HEK293 (cell line): ENCODE data around the gene NECTIN1.

Source experiments
- CTCF ChIA-PET: fragments of 350-600 bp; formaldehyde crosslinking; extraction: SDS; loops from one replicate; lab custom pipeline; 2021; ENCODE audit warnings: antibody characterized with exemption; lab: Yijun Ruan, JAX
- POLR2A ChIA-PET: fragments of 300-600 bp; formaldehyde crosslinking; extraction: SDS; loops from one replicate; lab custom pipeline; 2020; ENCODE audit warnings: antibody characterized with exemption, inconsistent platforms; lab: Yijun Ruan, JAX
- H3K27ac ChIP-seq: fragments of 200-500 bp; sonication (Bioruptor generic); 2 replicates; pipeline ENCODE4 v1.5.1; 2014; ENCODE audit warnings: low read depth, low read length, control low read depth, inconsistent platforms; ENCODE audit errors: extremely low read depth
- H3K36me3 ChIP-seq, 2 experiments: fragments of 200-500 bp in 1 of 2; sonication (Bioruptor generic) in 1 of 2; 1 replicate in 1 of 2; 2 replicates in 1 of 2; pipeline ENCODE4 v1.5.1; 2014 to 2017; ENCODE audit warnings: inconsistent platforms in 2 of 2, low read length in 2 of 2; ENCODE audit not compliant: control insufficient read depth in 2 of 2, insufficient read depth in 1 of 2
- H3K4me1 ChIP-seq: fragments of 200-500 bp; sonication (Bioruptor generic); 2 replicates; pipeline ENCODE4 v1.5.1; 2014; ENCODE audit warnings: mild to moderate bottlenecking, low read length, inconsistent platforms; ENCODE audit not compliant: control insufficient read depth, insufficient read depth
- H3K4me3 ChIP-seq: 2 replicates; pipeline ENCODE4 v1.5.1; 2011; ENCODE audit warnings: low read depth, mild to moderate bottlenecking, control low read depth, low read length, moderate library complexity
- H3K9me3 ChIP-seq: fragments of 200-500 bp; sonication (Bioruptor generic); 2 replicates; pipeline ENCODE4 v1.5.1; 2014; ENCODE audit warnings: low read depth, low read length, inconsistent platforms; ENCODE audit not compliant: control insufficient read depth, insufficient read depth
- KLF10 ChIP-seq: fragments of 450-650 bp; IDR thresholded peaks from 2 replicates; pipeline ENCODE4 v1.5.1; 2018; ENCODE audit warnings: missing biosample characterization, mild to moderate bottlenecking, missing genetic modification characterization
- PRDM1 ChIP-seq: fragments of 450-650 bp; formaldehyde crosslinking; IDR thresholded peaks from 2 replicates; pipeline ENCODE4; 2016; ENCODE audit warnings: missing biosample characterization, missing genetic modification characterization
- SCRT2 ChIP-seq: fragments of 450-650 bp; formaldehyde crosslinking; IDR thresholded peaks from 2 replicates; pipeline ENCODE4 v1.5.1; 2016; ENCODE audit warnings: missing biosample characterization, missing genetic modification characterization
- SP2 ChIP-seq: fragments of 450-650 bp; formaldehyde crosslinking; IDR thresholded peaks from 2 replicates; pipeline ENCODE4 v1.5.1; 2016; ENCODE audit warnings: missing biosample characterization, missing genetic modification characterization
- SP3 ChIP-seq: fragments of 450-650 bp; formaldehyde crosslinking; IDR thresholded peaks from 2 replicates; pipeline ENCODE4 v1.5.1; 2016; ENCODE audit warnings: missing biosample characterization, missing genetic modification characterization
- SP7 ChIP-seq: fragments of 450-650 bp; formaldehyde crosslinking; IDR thresholded peaks from 2 replicates; pipeline ENCODE4 v1.5.1; 2016; ENCODE audit warnings: missing biosample characterization, missing genetic modification characterization
- YY2 ChIP-seq: fragments of 450-650 bp; formaldehyde crosslinking; IDR thresholded peaks from 2 replicates; pipeline ENCODE4 v1.5.1; 2016; ENCODE audit warnings: missing biosample characterization, missing genetic modification characterization
- ZBTB1 ChIP-seq: fragments of 450-650 bp; formaldehyde crosslinking; IDR thresholded peaks from 2 replicates; pipeline ENCODE4 v1.5.1; 2016; ENCODE audit warnings: missing biosample characterization, missing genetic modification characterization
- ZBTB49 ChIP-seq: fragments of 450-650 bp; formaldehyde crosslinking; IDR thresholded peaks from 2 replicates; pipeline ENCODE4 v1.5.1; 2016; ENCODE audit warnings: missing biosample characterization, missing genetic modification characterization, low read depth
- ZBTB6 ChIP-seq: fragments of 450-650 bp; formaldehyde crosslinking; IDR thresholded peaks from 2 replicates; pipeline ENCODE4 v1.5.1; 2017; ENCODE audit warnings: missing biosample characterization, missing genetic modification characterization
- ZBTB8A ChIP-seq: fragments of 450-650 bp; formaldehyde crosslinking; IDR thresholded peaks from 2 replicates; pipeline ENCODE4 v1.5.1; 2016; ENCODE audit warnings: missing biosample characterization, missing genetic modification characterization
- ZFP3 ChIP-seq: fragments of 450-650 bp; formaldehyde crosslinking; IDR thresholded peaks from 2 replicates; pipeline ENCODE4 v1.5.1; 2016; ENCODE audit warnings: low read depth, missing biosample characterization, missing genetic modification characterization
- ZNF10 ChIP-seq: fragments of 450-650 bp; formaldehyde crosslinking; IDR thresholded peaks from 2 replicates; pipeline ENCODE4 v1.5.1; 2017; ENCODE audit warnings: missing biosample characterization, missing genetic modification characterization
- ZNF175 ChIP-seq: fragments of 450-650 bp; formaldehyde crosslinking; IDR thresholded peaks from 2 replicates; pipeline ENCODE4 v1.5.1; 2016; ENCODE audit warnings: missing biosample characterization, missing genetic modification characterization
- ZNF18 ChIP-seq: fragments of 450-650 bp; formaldehyde crosslinking; IDR thresholded peaks from 2 replicates; pipeline ENCODE4 v1.5.1; 2016; ENCODE audit warnings: missing biosample characterization, missing genetic modification characterization
- ZNF239 ChIP-seq: fragments of 450-650 bp; formaldehyde crosslinking; IDR thresholded peaks from 2 replicates; pipeline ENCODE4 v1.5.1; 2016; ENCODE audit warnings: missing biosample characterization, missing genetic modification characterization
- ZNF248 ChIP-seq: fragments of 450-650 bp; formaldehyde crosslinking; IDR thresholded peaks from 2 replicates; pipeline ENCODE4 v1.5.1; 2017; ENCODE audit warnings: missing biosample characterization, missing genetic modification characterization
- ZNF302 ChIP-seq: fragments of 450-650 bp; formaldehyde crosslinking; IDR thresholded peaks from 2 replicates; pipeline ENCODE4 v1.5.1; 2016; ENCODE audit warnings: missing biosample characterization, missing genetic modification characterization, low read depth
- ZNF324 ChIP-seq: fragments of 450-650 bp; formaldehyde crosslinking; IDR thresholded peaks from 2 replicates; pipeline ENCODE4 v1.5.1; 2016; ENCODE audit warnings: missing biosample characterization, missing genetic modification characterization
- ZNF341 ChIP-seq: fragments of 450-650 bp; formaldehyde crosslinking; IDR thresholded peaks from 2 replicates; pipeline ENCODE4; 2016; ENCODE audit warnings: low read depth, missing biosample characterization, missing genetic modification characterization
- ZNF366 ChIP-seq: fragments of 450-650 bp; formaldehyde crosslinking; conservative IDR thresholded peaks from 2 replicates; pipeline ENCODE4 v1.5.1; 2016; ENCODE audit warnings: missing biosample characterization, missing genetic modification characterization
- ZNF501 ChIP-seq: fragments of 450-650 bp; formaldehyde crosslinking; IDR thresholded peaks from 2 replicates; pipeline ENCODE4 v1.5.1; 2016; ENCODE audit warnings: missing biosample characterization, missing genetic modification characterization
- ZNF510 ChIP-seq: fragments of 450-650 bp; formaldehyde crosslinking; IDR thresholded peaks from 2 replicates; pipeline ENCODE4 v1.5.1; 2018; ENCODE audit warnings: mild to moderate bottlenecking, missing genetic modification characterization, missing biosample characterization; ENCODE audit not compliant: insufficient replicate concordance
- ZNF529 ChIP-seq: fragments of 450-650 bp; formaldehyde crosslinking; IDR thresholded peaks from 2 replicates; pipeline ENCODE4 v1.5.1; 2017; ENCODE audit warnings: missing genetic modification characterization, missing biosample characterization; ENCODE audit not compliant: insufficient replicate concordance
- ZNF664 ChIP-seq: fragments of 450-650 bp; formaldehyde crosslinking; IDR thresholded peaks from 2 replicates; pipeline ENCODE4 v1.5.1; 2016; ENCODE audit warnings: missing biosample characterization, missing genetic modification characterization
- ZSCAN5A ChIP-seq: fragments of 450-650 bp; formaldehyde crosslinking; IDR thresholded peaks from 2 replicates; pipeline ENCODE4 v1.5.1; 2016; ENCODE audit warnings: missing biosample characterization, missing genetic modification characterization

NECTIN1 gene

GRCh38 chr11:119726585-119727522 is 2.1 kb downstream of the NECTIN1 start:
- Histone ChIP-seq H3K36me3 (no peaks in the 10 kb centered on the region), H3K27ac (no peak overlapping the region), H3K4me1 (no peaks in the 10 kb centered on the region), H3K4me3 (peak overlapping the region; percentile 67), H3K9me3 (no peaks in the 10 kb centered on the region)
- ChIA-PET POLR2A (interaction anchor here (0.9 kb wide), 1 partner anchor 8 kb away, joined by 3 read pairs; no protein-coding TSS in a partner anchor), CTCF (interaction anchor here (0.9 to 1.5 kb wide), 6 partner anchors 10 to 60 kb away, joined by 3 to 8 read pairs (median 3); no protein-coding TSS in a partner anchor)
- TF ChIP-seq ZNF341 (no peak), ZNF510 (tag by site-specific recombination) (no peak), SP2 (tag by site-specific recombination) (no peak), ZNF302 (tag by site-specific recombination) (no peak), ZNF664 (no peak), PRDM1 (tag by site-specific recombination) (no peak), SP3 (no peak), ZFP3 (no peak), ZBTB1 (no peak), ZBTB49 (tag by site-specific recombination) (no peak)

- no peaks in the 10 kb centered on the region for H3K4me1 ChIP-seq
- ChIA-PET CTCF (interaction anchor here (1.2 to 1.6 kb wide), 3 partner anchors 9 to 14 kb away, joined by 3 to 5 read pairs (median 3); no protein-coding TSS in a partner anchor), POLR2A (no interaction called here)
Observed at GRCh38 chr11:119726150-119726553, 2.8 kb downstream of the NECTIN1 start.

More at GRCh38 chr11:119726150-119726553, 2.8 kb downstream of the NECTIN1 start:
- Histone ChIP-seq H3K27ac (no peak overlapping the region), H3K36me3 (no peaks in the 10 kb centered on the region), H3K4me3 (no peak overlapping the region), H3K9me3 (no peaks in the 10 kb centered on the region)
- no peak for TF ChIP-seq ZSCAN5A
- no peak for TF ChIP-seq YY2 (tag by site-specific recombination)
- no peak for TF ChIP-seq ZNF529 (tag by site-specific recombination)
- TF ChIP-seq ZNF18: no peak
- TF ChIP-seq ZNF248 (tag by site-specific recombination): no peak
- no peak for TF ChIP-seq SCRT2 (tag by site-specific recombination)
- TF ChIP-seq KLF10 (tag by site-specific recombination): no peak
- TF ChIP-seq ZNF366: no peak
- TF ChIP-seq ZNF10 (tag by site-specific recombination): no peak
- no peak for TF ChIP-seq ZBTB6 (tag by site-specific recombination)
- TF ChIP-seq ZNF324 (tag by site-specific recombination): no peak
- TF ChIP-seq ZNF175: no peak
- TF ChIP-seq ZNF302 (tag by site-specific recombination): no peak
- no peak for TF ChIP-seq ZNF501 (tag by site-specific recombination)
- TF ChIP-seq SP7 (tag by site-specific recombination): no peak
- no peak for TF ChIP-seq ZNF239
- TF ChIP-seq ZBTB8A (tag by site-specific recombination): no peak
